Measurements from ENCODE around the gene SLC25A11.

SLC25A11 gene

GRCh38 chr17:4944554-4945175 is 4.8 kb upstream of the SLC25A11 start:
- no peak for TF ChIP-seq GATA2 (IDR thresholded peaks at IDR 0.05; ENCODE audit: low read depth, low read length)
- no peak for TF ChIP-seq GATA3 (IDR thresholded peaks at IDR 0.05; ENCODE audit: low read depth, low read length)

GRCh38 chr17:4944163-4944553 is 4.3 kb upstream of the SLC25A11 start:
- no peak for TF ChIP-seq GATA2 (IDR thresholded peaks at IDR 0.05; ENCODE audit: low read depth, low read length)
- no peak for TF ChIP-seq GATA3 (IDR thresholded peaks at IDR 0.05; ENCODE audit: low read depth, low read length)

- TF ChIP-seq GATA3 (IDR thresholded peaks at IDR 0.05; ENCODE audit: low read depth, low read length) (no peak), GATA2 (IDR thresholded peaks at IDR 0.05; ENCODE audit: low read depth, low read length) (no peak)
These were observed 3.1 kb upstream of the SLC25A11 start for GRCh38 chr17:4942760-4943508.

GRCh38 chr17:4941319-4941610 is 1.4 kb upstream of the SLC25A11 start:
- TF ChIP-seq GATA3 (IDR thresholded peaks at IDR 0.05; ENCODE audit: low read depth, low read length) (no peak), GATA2 (IDR thresholded peaks at IDR 0.05; ENCODE audit: low read depth, low read length) (no peak)

- TF ChIP-seq GATA2 (IDR thresholded peaks at IDR 0.05; ENCODE audit: low read depth, low read length) (no peak), GATA3 (IDR thresholded peaks at IDR 0.05; ENCODE audit: low read depth, low read length) (no peak)
These were observed 891 bp upstream of the SLC25A11 start for GRCh38 chr17:4940555-4941318.

GRCh38 chr17:4939546-4939795 is 375 bp downstream of the SLC25A11 start:
- TF ChIP-seq GATA2 (IDR thresholded peaks at IDR 0.05; ENCODE audit: low read depth, low read length), result no peak

- TF ChIP-seq GATA2 (IDR thresholded peaks at IDR 0.05; ENCODE audit: low read depth, low read length), result no peak
- no peak for TF ChIP-seq GATA3 (IDR thresholded peaks at IDR 0.05; ENCODE audit: low read depth, low read length)
These were observed 929 bp downstream of the SLC25A11 start for GRCh38 chr17:4938688-4939545.

GRCh38 chr17:4938069-4938491 is 1.8 kb downstream of the SLC25A11 start:
- TF ChIP-seq GATA3 (IDR thresholded peaks at IDR 0.05; ENCODE audit: low read depth, low read length) (no peak), GATA2 (IDR thresholded peaks at IDR 0.05; ENCODE audit: low read depth, low read length) (no peak)

GRCh38 chr17:4937553-4937952 is 2.3 kb downstream of the SLC25A11 start:
- TF ChIP-seq GATA2 (IDR thresholded peaks at IDR 0.05; ENCODE audit: low read depth, low read length), result no peak
- TF ChIP-seq GATA3 (IDR thresholded peaks at IDR 0.05; ENCODE audit: low read depth, low read length), result no peak

GRCh38 chr17:4936436-4936835 is 3.4 kb downstream of the SLC25A11 start:
- no peak for TF ChIP-seq GATA2 (IDR thresholded peaks at IDR 0.05; ENCODE audit: low read depth, low read length)
- TF ChIP-seq GATA3 (IDR thresholded peaks at IDR 0.05; ENCODE audit: low read depth, low read length), result no peak

- no peak for TF ChIP-seq GATA3 (IDR thresholded peaks at IDR 0.05; ENCODE audit: low read depth, low read length)
- no peak for TF ChIP-seq GATA2 (IDR thresholded peaks at IDR 0.05; ENCODE audit: low read depth, low read length)
These were observed 4.2 kb downstream of the SLC25A11 start for GRCh38 chr17:4935650-4936049.

- TF ChIP-seq GATA3 (IDR thresholded peaks at IDR 0.05; ENCODE audit: low read depth, low read length) (no peak), GATA2 (IDR thresholded peaks at IDR 0.05; ENCODE audit: low read depth, low read length) (no peak)
These were observed 5.5 kb downstream of the SLC25A11 start for GRCh38 chr17:4934173-4934979.

- TF ChIP-seq GATA2 (IDR thresholded peaks at IDR 0.05; ENCODE audit: low read depth, low read length) (no peak), GATA3 (IDR thresholded peaks at IDR 0.05; ENCODE audit: low read depth, low read length) (no peak)
These were observed 6.2 kb downstream of the SLC25A11 start for GRCh38 chr17:4933646-4934045.
